ENCODE data around the gene ATXN7L2. TPM values are rescaled to one million over a fixed set of nuclear protein-coding genes. Genes with fewer than 3 reads are reported as not detected.

Gene ATXN7L2
- total RNA-seq, 1 donor from 2014 or later, result 5.9 TPM

- intact Hi-C loops (cut with DNase I), result loop anchor here (5.0 kb wide), 1 partner anchor 253 kb away; no protein-coding TSS in a partner anchor
- H3K36me3 ChIP-seq, result no peaks in the 10 kb centered on the region
- no peak for DNase-seq (ENCODE audit: low spot score in 2 of 2)
- H3K27me3 ChIP-seq, result no peaks in the 10 kb centered on the region
- H3K9me3 ChIP-seq, result no peaks in the 10 kb centered on the region
- no peak for TF ChIP-seq CTCF (IDR thresholded peaks at IDR 0.05)
- H3K4me1 ChIP-seq, result peaks cover 0 to 4% of the 10 kb centered on the region in 2 donors
- H3K4me3 ChIP-seq, result no peak overlapping the region
- H3K27ac ChIP-seq, result no peak overlapping the region
These were observed 46.3 kb downstream of the ATXN7L2 start for GRCh38 chr1:109529881-109530456.

GRCh38 chr1:109530457-109531087 lies 46.9 kb downstream of the ATXN7L2 start:
- peaks cover 0 to 4% of the 10 kb centered on the region in 2 donors for H3K4me1 ChIP-seq
- peak in 1 of 2 donors; percentile 53 for DNase-seq (ENCODE audit: low spot score in 2 of 2)
- H3K4me3 ChIP-seq, result no peak overlapping the region
- no peaks in the 10 kb centered on the region for H3K9me3 ChIP-seq
- TF ChIP-seq CTCF (IDR thresholded peaks at IDR 0.05), result no peak
- no peak overlapping the region for H3K27ac ChIP-seq
- intact Hi-C loops (cut with DNase I), result loop anchor here (5.0 kb wide), 1 partner anchor 253 kb away; no protein-coding TSS in a partner anchor
- H3K36me3 ChIP-seq, result no peaks in the 10 kb centered on the region
- no peaks in the 10 kb centered on the region for H3K27me3 ChIP-seq

- no peak overlapping the region for H3K4me3 ChIP-seq
- DNase-seq (ENCODE audit: low spot score in 2 of 2), result no peak
- no peak overlapping the region for H3K27ac ChIP-seq
- H3K27me3 ChIP-seq, result no peaks in the 10 kb centered on the region
- intact Hi-C loops (cut with DNase I), result loop anchor here (5.0 kb wide), 1 partner anchor 254 kb away; no protein-coding TSS in a partner anchor
- H3K4me1 ChIP-seq, result peaks cover 0 to 4% of the 10 kb centered on the region in 2 donors
- H3K36me3 ChIP-seq, result no peaks in the 10 kb centered on the region
- TF ChIP-seq CTCF (IDR thresholded peaks at IDR 0.05), result no peak
- no peaks in the 10 kb centered on the region for H3K9me3 ChIP-seq
These were observed 47.7 kb downstream of the ATXN7L2 start for GRCh38 chr1:109531380-109531779.

DNA sequence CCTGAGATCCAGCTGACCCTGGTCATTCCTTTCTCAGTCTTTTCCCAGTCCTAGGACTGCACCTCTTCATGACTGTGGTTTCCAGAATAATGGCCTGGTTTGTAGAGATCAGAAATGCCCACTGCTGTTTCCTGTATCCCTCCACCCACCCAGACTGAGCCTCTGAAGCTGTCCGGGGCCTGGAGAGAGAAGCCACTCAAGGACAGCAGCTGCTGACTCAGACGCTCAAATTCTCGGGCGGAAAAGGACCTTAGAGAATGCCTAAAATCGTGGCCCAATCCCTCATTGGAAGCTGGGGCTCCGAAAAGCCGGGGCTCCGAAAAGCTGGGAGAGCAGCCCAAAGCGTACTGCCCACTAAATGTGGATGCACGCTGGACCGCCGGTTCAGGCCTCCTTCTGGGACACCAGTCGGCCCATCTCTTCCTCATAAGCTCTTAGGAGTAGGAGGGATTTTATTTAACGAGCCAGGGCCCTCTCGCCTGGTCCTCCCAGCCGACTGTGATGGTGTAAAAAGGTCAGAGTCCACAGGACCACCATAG lies 48.2 kb downstream of the ATXN7L2 start:
- H3K4me3 ChIP-seq, result peak overlapping the region; percentile 11 to 44

More for the DNA sequence above, 48.2 kb downstream of the ATXN7L2 start:
- no peaks in the 10 kb centered on the region for H3K27me3 ChIP-seq
- peaks cover 0 to 4% of the 10 kb centered on the region in 2 donors for H3K4me1 ChIP-seq
- no peak overlapping the region for H3K27ac ChIP-seq
- H3K36me3 ChIP-seq, result no peaks in the 10 kb centered on the region
- DNase-seq (ENCODE audit: low spot score in 2 of 2), result no peak
- no peaks in the 10 kb centered on the region for H3K9me3 ChIP-seq
- TF ChIP-seq CTCF (IDR thresholded peaks at IDR 0.05), result no peak
- intact Hi-C loops (cut with DNase I), result loop anchor here (1.0 to 5.0 kb wide), 4 partner anchors 38 to 255 kb away; partner anchors contain the start of genes CYB561D1, PSMA5 and SYPL2
